Measurements from ENCODE around the gene CAMK1D. TPM values are rescaled to one million over a fixed set of nuclear protein-coding genes. Genes with fewer than 3 reads are reported as not detected.

The CAMK1D gene
- total and polyA plus RNA-seq, 2 of the 4 experiments (the other 2 are of a cell fraction) = 5.0 to 5.3 TPM

- no peak overlapping the region for H2BK5ac ChIP-seq (ENCODE audit: low read depth, low read length, poor library complexity, severe bottlenecking)
- in situ Hi-C loops (cut with MboI; ENCODE audit: low sequenced_read_pairs) = no loop called here
These were observed 77.9 kb downstream of the CAMK1D start for GRCh38 chr10:12427276-12427675.

More at GRCh38 chr10:12427276-12427675, 77.9 kb downstream of the CAMK1D start:
- no peak for DNase-seq
- Histone ChIP-seq H4K5ac (ENCODE audit: low read depth, low read length) (no peak overlapping the region), H3K9ac (ENCODE audit: low read depth, low read length) (no peak overlapping the region), H2AK9ac (replicated peaks; ENCODE audit: low read depth, low read length, poor library complexity) (no peak overlapping the region), H2BK15ac (ENCODE audit: low read depth, low read length) (no peak overlapping the region), H2BK120ac (ENCODE audit: low read depth, low read length) (no peak overlapping the region), H3K56ac (ENCODE audit: extremely low read depth, insufficient read depth, low read length) (no peak overlapping the region), H2AK5ac (ENCODE audit: low read depth, low read length) (no peak overlapping the region), H2AFZ (replicated peaks; ENCODE audit: low read length, poor library complexity) (no peak overlapping the region), H4K8ac (ENCODE audit: low read depth in 2 of 2, low read length in 2 of 2) (no peak overlapping the region), H3K27me3 (ENCODE audit: control insufficient read depth, insufficient read depth, low read length) (peaks cover 23% of the 10 kb centered on the region), H3K36me3 (ENCODE audit: control insufficient read depth, insufficient read depth, low read length) (no peaks in the 10 kb centered on the region), H3K4ac (ENCODE audit: low read depth, low read length) (no peak overlapping the region), H2BK20ac (ENCODE audit: low read depth, low read length) (no peak overlapping the region), H3K14ac (replicated peaks; ENCODE audit: low read depth, low read length) (no peak overlapping the region), H3K4me1 (ENCODE audit: control insufficient read depth, insufficient read depth, low read length) (no peaks in the 10 kb centered on the region), H3K23ac (ENCODE audit: low read depth, low read length) (no peak overlapping the region), H3K9me3 (ENCODE audit: control insufficient read depth, insufficient read depth, low read length) (no peaks in the 10 kb centered on the region), H4K91ac (ENCODE audit: insufficient read depth, low read depth, low read length) (no peak overlapping the region), H3K18ac (ENCODE audit: low read depth, low read length) (no peak overlapping the region), H3K9me1 (ENCODE audit: insufficient read depth, low read length) (no peaks in the 10 kb centered on the region; the same call in 1 of the 2 replicates), H4K20me1 (ENCODE audit: insufficient read depth, low read length) (peaks cover 3% of the 10 kb centered on the region), H3K79me1 (ENCODE audit: low read depth in 1 of 2, low read length in 2 of 2) (no peaks in the 10 kb centered on the region), H3K4me3 (ENCODE audit: insufficient read depth, low read depth, low read length) (no peak overlapping the region), H3K27ac (ENCODE audit: insufficient read depth, low read length) (no peak overlapping the region), H3K4me2 (ENCODE audit: low read depth, low read length) (no peak overlapping the region)
- no peak for ATAC-seq (ENCODE audit: low read depth)
- ChIA-PET CTCF (no interaction called here), POLR2A (ENCODE audit: unreplicated experiment) (no interaction called here)
- BruUV-seq (replicated peaks) = no TSS peak
- whole genome bisulfite sequencing, 2 experiments (ENCODE audit: extremely low coverage in 2 of 2, insufficient read length in 1 of 2) = no CpG with 5 or more reads among the region's 8 CpGs
- no peak for TF ChIP-seq CHD1 (IDR thresholded peaks at IDR 0.05; ENCODE audit: low read depth, low read length)
- no peak for TF ChIP-seq RFX5 (IDR thresholded peaks at IDR 0.05; ENCODE audit: low read depth, low read length)
- no peak for TF ChIP-seq SMC3 (IDR thresholded peaks at IDR 0.05; ENCODE audit: low read depth, low read length)
- intact Hi-C loops (cut with micrococcal nuclease) (no loop called here), dilution Hi-C loops (cut with HindIII; ENCODE audit: low sequenced_read_pairs, unreplicated experiment) (no loop called here)

All from IMR-90 (cell line).